ENCODE results near the gene PCA3.

DNA sequence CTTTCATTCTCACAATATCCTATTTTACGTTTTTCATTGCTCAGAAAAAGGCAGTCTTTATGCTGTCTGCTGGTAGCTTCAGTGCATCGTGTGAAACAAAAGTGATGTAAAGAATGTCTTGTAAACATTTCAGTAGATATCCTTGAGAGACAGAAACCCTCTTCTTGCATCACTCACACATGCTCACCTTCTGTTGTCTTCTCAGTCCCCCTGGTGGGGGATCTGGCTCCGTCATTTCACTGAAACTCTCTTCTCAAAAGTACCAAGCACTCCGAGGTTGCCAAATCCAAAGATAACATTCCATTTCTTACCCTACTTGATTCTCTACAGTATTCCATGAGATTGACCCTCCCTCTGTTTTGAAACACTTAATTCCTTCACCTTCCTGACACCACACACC lies 46.1 kb upstream of the PCA3 start:
- TF ChIP-seq, protein P1, sequence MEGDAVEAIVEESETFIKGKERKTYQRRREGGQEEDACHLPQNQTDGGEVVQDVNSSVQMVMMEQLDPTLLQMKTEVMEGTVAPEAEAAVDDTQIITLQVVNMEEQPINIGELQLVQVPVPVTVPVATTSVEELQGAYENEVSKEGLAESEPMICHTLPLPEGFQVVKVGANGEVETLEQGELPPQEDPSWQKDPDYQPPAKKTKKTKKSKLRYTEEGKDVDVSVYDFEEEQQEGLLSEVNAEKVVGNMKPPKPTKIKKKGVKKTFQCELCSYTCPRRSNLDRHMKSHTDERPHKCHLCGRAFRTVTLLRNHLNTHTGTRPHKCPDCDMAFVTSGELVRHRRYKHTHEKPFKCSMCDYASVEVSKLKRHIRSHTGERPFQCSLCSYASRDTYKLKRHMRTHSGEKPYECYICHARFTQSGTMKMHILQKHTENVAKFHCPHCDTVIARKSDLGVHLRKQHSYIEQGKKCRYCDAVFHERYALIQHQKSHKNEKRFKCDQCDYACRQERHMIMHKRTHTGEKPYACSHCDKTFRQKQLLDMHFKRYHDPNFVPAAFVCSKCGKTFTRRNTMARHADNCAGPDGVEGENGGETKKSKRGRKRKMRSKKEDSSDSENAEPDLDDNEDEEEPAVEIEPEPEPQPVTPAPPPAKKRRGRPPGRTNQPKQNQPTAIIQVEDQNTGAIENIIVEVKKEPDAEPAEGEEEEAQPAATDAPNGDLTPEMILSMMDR (IDR thresholded peaks at IDR 0.05), result no peak
- no peak for TF ChIP-seq POLR2A (IDR thresholded peaks at IDR 0.05)
